ENCODE measurements around the gene IL17RC.

IL17RC gene

GRCh38 chr3:9970020-9970652, 53.2 kb downstream of the IL17RC start:
- DNase-seq, result no peak
- H3K36me3 ChIP-seq, result no peaks in the 10 kb centered on the region
- TF ChIP-seq CTCF (IDR thresholded peaks at IDR 0.05; ENCODE audit: low read depth, low read length), result no peak

GRCh38 chr3:9976721-9977709, 60.1 kb downstream of the IL17RC start:
- H3K4me1 ChIP-seq, result no peaks in the 10 kb centered on the region
- DNase-seq, result no peak
- H3K4me3 ChIP-seq (ENCODE audit: low read depth, low read length), result no peak overlapping the region
- no peaks in the 10 kb centered on the region for H3K36me3 ChIP-seq
- no peaks in the 10 kb centered on the region for H3K9me3 ChIP-seq
- no peak for TF ChIP-seq CTCF (IDR thresholded peaks at IDR 0.05; ENCODE audit: low read depth, low read length)
- H3K27me3 ChIP-seq, result no peaks in the 10 kb centered on the region

More at GRCh38 chr3:9970020-9970652, 53.2 kb downstream of the IL17RC start:
- Histone ChIP-seq H3K9me3 (no peaks in the 10 kb centered on the region), H3K4me1 (no peaks in the 10 kb centered on the region), H3K4me3 (ENCODE audit: low read depth, low read length) (no peak overlapping the region), H3K27me3 (no peaks in the 10 kb centered on the region)

- Histone ChIP-seq H3K27me3 (no peaks in the 10 kb centered on the region), H3K9me3 (no peaks in the 10 kb centered on the region), H3K36me3 (no peaks in the 10 kb centered on the region), H3K4me3 (ENCODE audit: low read depth, low read length) (no peak overlapping the region), H3K4me1 (no peaks in the 10 kb centered on the region)
- no peak for TF ChIP-seq CTCF (IDR thresholded peaks at IDR 0.05; ENCODE audit: low read depth, low read length)
- DNase-seq, result no peak
These were observed 61.9 kb downstream of the IL17RC start for GRCh38 chr3:9978710-9979305.

- no peak for TF ChIP-seq CTCF (IDR thresholded peaks at IDR 0.05; ENCODE audit: low read depth, low read length)
- H3K4me3 ChIP-seq (ENCODE audit: low read depth, low read length), result no peak overlapping the region
- no peaks in the 10 kb centered on the region for H3K9me3 ChIP-seq
- no peaks in the 10 kb centered on the region for H3K4me1 ChIP-seq
- no peak for DNase-seq
- no peaks in the 10 kb centered on the region for H3K36me3 ChIP-seq
- no peaks in the 10 kb centered on the region for H3K27me3 ChIP-seq
These were observed 63.4 kb downstream of the IL17RC start for GRCh38 chr3:9980251-9980650.
